Measurements from ENCODE around the gene TIMP2.
A peak's percentile ranks its signal among the peaks of the same experiment; 100 is the strongest.

Gene TIMP2

GRCh38 chr17:78812855-78813254 is 112.3 kb downstream of the TIMP2 start:
- DNase-seq (ENCODE audit: low spot score): no peak

GRCh38 chr17:78808163-78808562 is 117.0 kb downstream of the TIMP2 start:
- DNase-seq (ENCODE audit: low spot score): peak; percentile 46

GRCh38 chr17:78806451-78806850 is 118.7 kb downstream of the TIMP2 start:
- peak; percentile 40 for DNase-seq (ENCODE audit: low spot score)

GRCh38 chr17:78805301-78805700 is 119.9 kb downstream of the TIMP2 start:
- DNase-seq (ENCODE audit: low spot score): no peak

- no peak for DNase-seq (ENCODE audit: low spot score)
These were observed 120.4 kb downstream of the TIMP2 start for GRCh38 chr17:78804777-78805176.

- no peak for DNase-seq (ENCODE audit: low spot score)
These were observed 121.9 kb downstream of the TIMP2 start for GRCh38 chr17:78803186-78803845.

Measured in RKO (cell line).